ENCODE measurements around the gene RPP14.

- TF ChIP-seq REST (IDR thresholded peaks at IDR 0.05; ENCODE audit: insufficient replicate concordance, low read depth) (no peak), GABPA (IDR thresholded peaks at IDR 0.05; ENCODE audit: low read depth) (no peak), POLR2AphosphoS5 (IDR thresholded peaks at IDR 0.05; ENCODE audit: low read depth) (no peak), CTCF (IDR thresholded peaks at IDR 0.05; ENCODE audit: insufficient read depth, low read length) (no peak), SPI1 (IDR thresholded peaks at IDR 0.05; ENCODE audit: borderline replicate concordance, low read depth) (no peak)
Measured at GRCh38 chr3:58334506-58334884, 28.4 kb downstream of the RPP14 start.

Measured in HL-60 (cell line).